SK-N-SH treated with all-trans-retinoic acid at 6 μM for 48 hours (cell line): Measurements from ENCODE around the gene HAPSTR1.

Source experiments
- ARNTL ChIP-seq: fragments of 450-650 bp; formaldehyde crosslinking; IDR thresholded peaks from 2 replicates; pipeline ENCODE4 v1.5.0; 2020; ENCODE audit warnings: low read depth, mild to moderate bottlenecking, moderate library complexity, borderline replicate concordance
- CSRNP3 ChIP-seq: fragments of 250-450 bp; sonication (Bioruptor Pico); IDR thresholded peaks from 2 replicates; pipeline ENCODE4 v1.5.1; 2021; ENCODE audit warnings: mild to moderate bottlenecking, moderate library complexity
- PPARA ChIP-seq: fragments of 250-450 bp; sonication (Bioruptor Pico); IDR thresholded peaks from 2 replicates; pipeline ENCODE4 v1.5.0; 2020; ENCODE audit warnings: mild to moderate bottlenecking, borderline replicate concordance
- SNAI2 ChIP-seq: fragments of 250-450 bp; sonication (Bioruptor Pico); IDR thresholded peaks from 2 replicates; pipeline ENCODE4 v1.5.0; 2020; ENCODE audit warnings: mild to moderate bottlenecking, moderate library complexity
- ZC3H10 ChIP-seq: fragments of 250-450 bp; sonication (Bioruptor Pico); IDR thresholded peaks from 2 replicates; pipeline ENCODE4 v1.5.1; 2021; ENCODE audit warnings: mild to moderate bottlenecking, moderate library complexity
- ZFP30 ChIP-seq: fragments of 450-650 bp; formaldehyde crosslinking; IDR thresholded peaks from 2 replicates; pipeline ENCODE4 v1.5.0; 2022; ENCODE audit warnings: mild to moderate bottlenecking, moderate library complexity
- ZNF70 ChIP-seq: fragments of 450-650 bp; formaldehyde crosslinking; IDR thresholded peaks from 2 replicates; pipeline ENCODE4 v1.5.0; 2020; ENCODE audit warnings: mild to moderate bottlenecking, moderate library complexity
- ZNF8 ChIP-seq: fragments of 450-650 bp; formaldehyde crosslinking; IDR thresholded peaks from 2 replicates; pipeline ENCODE4 v1.5.0; 2020; ENCODE audit warnings: mild to moderate bottlenecking, moderate library complexity

GRCh38 chr16:9116141-9116540, 24.7 kb downstream of the HAPSTR1 start:
- TF ChIP-seq ZNF8 (CRISPR knock-in tag) (no peak), ZNF70 (CRISPR knock-in tag) (no peak), ZFP30 (no peak), CSRNP3 (CRISPR knock-in tag) (no peak), SNAI2 (no peak), ZC3H10 (CRISPR knock-in tag) (no peak), PPARA (no peak), ARNTL (no peak)
